Measurements from ENCODE around the gene COQ2. TPM values are rescaled to one million over a fixed set of nuclear protein-coding genes. Genes with fewer than 3 reads are reported as not detected.
"Not testable (repeated sequence)": the region's sequence is repeated elsewhere in the genome, so short reads cannot be mapped to it uniquely, and the experiment has no call there.

COQ2 gene
- total and polyA plus RNA-seq, 2 experiments from 2014 or later, result 21.1 to 25.3 TPM

GRCh38 chr4:83276299-83277040 is 8.1 kb downstream of the COQ2 start (continued):
- TF ChIP-seq, protein P1, sequence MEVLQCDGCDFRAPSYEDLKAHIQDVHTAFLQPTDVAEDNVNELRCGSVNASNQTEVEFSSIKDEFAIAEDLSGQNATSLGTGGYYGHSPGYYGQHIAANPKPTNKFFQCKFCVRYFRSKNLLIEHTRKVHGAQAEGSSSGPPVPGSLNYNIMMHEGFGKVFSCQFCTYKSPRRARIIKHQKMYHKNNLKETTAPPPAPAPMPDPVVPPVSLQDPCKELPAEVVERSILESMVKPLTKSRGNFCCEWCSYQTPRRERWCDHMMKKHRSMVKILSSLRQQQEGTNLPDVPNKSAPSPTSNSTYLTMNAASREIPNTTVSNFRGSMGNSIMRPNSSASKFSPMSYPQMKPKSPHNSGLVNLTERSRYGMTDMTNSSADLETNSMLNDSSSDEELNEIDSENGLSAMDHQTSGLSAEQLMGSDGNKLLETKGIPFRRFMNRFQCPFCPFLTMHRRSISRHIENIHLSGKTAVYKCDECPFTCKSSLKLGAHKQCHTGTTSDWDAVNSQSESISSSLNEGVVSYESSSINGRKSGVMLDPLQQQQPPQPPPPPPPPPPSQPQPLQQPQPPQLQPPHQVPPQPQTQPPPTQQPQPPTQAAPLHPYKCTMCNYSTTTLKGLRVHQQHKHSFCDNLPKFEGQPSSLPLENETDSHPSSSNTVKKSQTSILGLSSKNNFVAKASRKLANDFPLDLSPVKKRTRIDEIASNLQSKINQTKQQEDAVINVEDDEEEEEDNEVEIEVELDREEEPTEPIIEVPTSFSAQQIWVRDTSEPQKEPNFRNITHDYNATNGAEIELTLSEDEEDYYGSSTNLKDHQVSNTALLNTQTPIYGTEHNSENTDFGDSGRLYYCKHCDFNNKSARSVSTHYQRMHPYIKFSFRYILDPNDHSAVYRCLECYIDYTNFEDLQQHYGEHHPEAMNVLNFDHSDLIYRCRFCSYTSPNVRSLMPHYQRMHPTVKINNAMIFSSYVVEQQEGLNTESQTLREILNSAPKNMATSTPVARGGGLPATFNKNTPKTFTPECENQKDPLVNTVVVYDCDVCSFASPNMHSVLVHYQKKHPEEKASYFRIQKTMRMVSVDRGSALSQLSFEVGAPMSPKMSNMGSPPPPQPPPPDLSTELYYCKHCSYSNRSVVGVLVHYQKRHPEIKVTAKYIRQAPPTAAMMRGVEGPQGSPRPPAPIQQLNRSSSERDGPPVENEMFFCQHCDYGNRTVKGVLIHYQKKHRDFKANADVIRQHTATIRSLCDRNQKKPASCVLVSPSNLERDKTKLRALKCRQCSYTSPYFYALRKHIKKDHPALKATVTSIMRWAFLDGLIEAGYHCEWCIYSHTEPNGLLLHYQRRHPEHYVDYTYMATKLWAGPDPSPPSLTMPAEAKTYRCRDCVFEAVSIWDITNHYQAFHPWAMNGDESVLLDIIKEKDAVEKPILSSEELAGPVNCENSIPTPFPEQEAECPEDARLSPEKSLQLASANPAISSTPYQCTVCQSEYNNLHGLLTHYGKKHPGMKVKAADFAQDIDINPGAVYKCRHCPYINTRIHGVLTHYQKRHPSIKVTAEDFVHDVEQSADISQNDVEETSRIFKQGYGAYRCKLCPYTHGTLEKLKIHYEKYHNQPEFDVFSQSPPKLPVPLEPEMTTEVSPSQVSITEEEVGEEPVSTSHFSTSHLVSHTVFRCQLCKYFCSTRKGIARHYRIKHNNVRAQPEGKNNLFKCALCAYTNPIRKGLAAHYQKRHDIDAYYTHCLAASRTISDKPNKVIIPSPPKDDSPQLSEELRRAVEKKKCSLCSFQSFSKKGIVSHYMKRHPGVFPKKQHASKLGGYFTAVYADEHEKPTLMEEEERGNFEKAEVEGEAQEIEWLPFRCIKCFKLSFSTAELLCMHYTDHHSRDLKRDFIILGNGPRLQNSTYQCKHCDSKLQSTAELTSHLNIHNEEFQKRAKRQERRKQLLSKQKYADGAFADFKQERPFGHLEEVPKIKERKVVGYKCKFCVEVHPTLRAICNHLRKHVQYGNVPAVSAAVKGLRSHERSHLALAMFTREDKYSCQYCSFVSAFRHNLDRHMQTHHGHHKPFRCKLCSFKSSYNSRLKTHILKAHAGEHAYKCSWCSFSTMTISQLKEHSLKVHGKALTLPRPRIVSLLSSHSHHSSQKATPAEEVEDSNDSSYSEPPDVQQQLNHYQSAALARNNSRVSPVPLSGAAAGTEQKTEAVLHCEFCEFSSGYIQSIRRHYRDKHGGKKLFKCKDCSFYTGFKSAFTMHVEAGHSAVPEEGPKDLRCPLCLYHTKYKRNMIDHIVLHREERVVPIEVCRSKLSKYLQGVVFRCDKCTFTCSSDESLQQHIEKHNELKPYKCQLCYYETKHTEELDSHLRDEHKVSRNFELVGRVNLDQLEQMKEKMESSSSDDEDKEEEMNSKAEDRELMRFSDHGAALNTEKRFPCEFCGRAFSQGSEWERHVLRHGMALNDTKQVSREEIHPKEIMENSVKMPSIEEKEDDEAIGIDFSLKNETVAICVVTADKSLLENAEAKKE (CRISPR knock-in tag; IDR thresholded peaks at IDR 0.05), result no peak
- TF ChIP-seq CREB1 (CRISPR knock-in tag; IDR thresholded peaks at IDR 0.05; ENCODE audit: low read depth) (no peak), EZH2 (IDR thresholded peaks at IDR 0.05; ENCODE audit: low read depth, unreplicated experiment) (no peak), ZNF331 (CRISPR knock-in tag; IDR thresholded peaks at IDR 0.05; ENCODE audit: low read depth) (no peak), EZH2phosphoT487 (IDR thresholded peaks at IDR 0.05; ENCODE audit: unreplicated experiment) (no peak)
- TF ChIP-seq, protein P2, sequence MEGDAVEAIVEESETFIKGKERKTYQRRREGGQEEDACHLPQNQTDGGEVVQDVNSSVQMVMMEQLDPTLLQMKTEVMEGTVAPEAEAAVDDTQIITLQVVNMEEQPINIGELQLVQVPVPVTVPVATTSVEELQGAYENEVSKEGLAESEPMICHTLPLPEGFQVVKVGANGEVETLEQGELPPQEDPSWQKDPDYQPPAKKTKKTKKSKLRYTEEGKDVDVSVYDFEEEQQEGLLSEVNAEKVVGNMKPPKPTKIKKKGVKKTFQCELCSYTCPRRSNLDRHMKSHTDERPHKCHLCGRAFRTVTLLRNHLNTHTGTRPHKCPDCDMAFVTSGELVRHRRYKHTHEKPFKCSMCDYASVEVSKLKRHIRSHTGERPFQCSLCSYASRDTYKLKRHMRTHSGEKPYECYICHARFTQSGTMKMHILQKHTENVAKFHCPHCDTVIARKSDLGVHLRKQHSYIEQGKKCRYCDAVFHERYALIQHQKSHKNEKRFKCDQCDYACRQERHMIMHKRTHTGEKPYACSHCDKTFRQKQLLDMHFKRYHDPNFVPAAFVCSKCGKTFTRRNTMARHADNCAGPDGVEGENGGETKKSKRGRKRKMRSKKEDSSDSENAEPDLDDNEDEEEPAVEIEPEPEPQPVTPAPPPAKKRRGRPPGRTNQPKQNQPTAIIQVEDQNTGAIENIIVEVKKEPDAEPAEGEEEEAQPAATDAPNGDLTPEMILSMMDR (conservative IDR thresholded peaks at IDR 0.05; ENCODE audit: low read depth in 2 of 2), result no peak
- TF ChIP-seq, protein P3, sequence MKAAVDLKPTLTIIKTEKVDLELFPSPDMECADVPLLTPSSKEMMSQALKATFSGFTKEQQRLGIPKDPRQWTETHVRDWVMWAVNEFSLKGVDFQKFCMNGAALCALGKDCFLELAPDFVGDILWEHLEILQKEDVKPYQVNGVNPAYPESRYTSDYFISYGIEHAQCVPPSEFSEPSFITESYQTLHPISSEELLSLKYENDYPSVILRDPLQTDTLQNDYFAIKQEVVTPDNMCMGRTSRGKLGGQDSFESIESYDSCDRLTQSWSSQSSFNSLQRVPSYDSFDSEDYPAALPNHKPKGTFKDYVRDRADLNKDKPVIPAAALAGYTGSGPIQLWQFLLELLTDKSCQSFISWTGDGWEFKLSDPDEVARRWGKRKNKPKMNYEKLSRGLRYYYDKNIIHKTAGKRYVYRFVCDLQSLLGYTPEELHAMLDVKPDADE (IDR thresholded peaks at IDR 0.05), result no peak

DNA sequence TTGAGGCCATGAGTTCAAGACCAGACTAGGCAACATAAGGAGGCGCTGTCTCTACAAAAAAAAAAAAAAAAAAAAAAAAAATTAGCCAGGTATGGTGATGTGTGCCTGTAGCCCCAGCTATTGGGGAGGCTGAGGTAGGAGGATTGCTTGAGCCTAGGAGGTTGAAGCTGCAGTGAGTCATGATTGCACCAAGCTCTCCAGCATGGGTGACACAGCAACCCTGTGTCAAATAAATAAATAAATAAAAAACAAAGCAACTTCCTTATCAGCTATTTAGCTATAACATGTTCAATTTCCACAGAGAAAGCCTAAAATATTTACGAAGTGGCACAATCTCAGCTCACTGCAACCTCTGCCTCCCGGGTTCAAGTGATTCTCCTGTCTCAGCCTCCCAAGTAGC is 10.7 kb downstream of the COQ2 start:
- H3K9me3 Mint-ChIP-seq; H3K4me1 ChIP-seq (ENCODE audit: insufficient read depth); H3K4me1 Mint-ChIP-seq; H3K36me3 ChIP-seq (ENCODE audit: insufficient read depth); H3K36me3 Mint-ChIP-seq (ENCODE audit: low read depth); H3K27ac Mint-ChIP-seq; H3K79me2 ChIP-seq (replicated peaks; ENCODE audit: insufficient read depth); H3K27me3 ChIP-seq (ENCODE audit: insufficient read depth); H4K20me1 ChIP-seq (replicated peaks; ENCODE audit: insufficient read depth); H3K9me2 ChIP-seq (ENCODE audit: insufficient read depth); H3K4me3 Mint-ChIP-seq; DNase-seq (ENCODE audit: low spot score); H3K4me2 ChIP-seq; H2AFZ ChIP-seq; H3K27ac ChIP-seq (ENCODE audit: low read depth); ATAC-seq; H3K4me3 ChIP-seq; H3K27me3 Mint-ChIP-seq (ENCODE audit: insufficient read depth, low read depth, poor library complexity); H3F3A ChIP-seq (replicated peaks; ENCODE audit: low read depth): not testable (repeated sequence)
